GM12878 (cell line): ENCODE data around the gene MAP4. TPM values are rescaled to one million over a fixed set of nuclear protein-coding genes. Genes with fewer than 3 reads are reported as not detected.

ENCODE experiments used
- ATAC-seq: fragments of 200-7000 bp; cut with Tn5 transposase; 3 replicates; pipeline ENCODE4 v1.9.1; 2020; ENCODE audit warnings: mild to moderate bottlenecking, moderate library complexity
- BruUV-seq: library from RNA; stranded (reverse); fragments of 400-500 nt; replicated peaks from 2 replicates; lab custom pipeline; 2021; lab: Mats Ljungman, UMichigan
- CTCF ChIA-PET: fragments of 300-600 bp; sonication (Branson Sonifier 250); formaldehyde crosslinking; extraction: SDS; loops from one replicate; lab custom pipeline; 2021; ENCODE audit warnings: inconsistent platforms; lab: Yijun Ruan, JAX
- POLR2A ChIA-PET: fragments of 350-600 bp; formaldehyde crosslinking; extraction: SDS; loops from one replicate; lab custom pipeline; 2021; ENCODE audit warnings: inconsistent platforms; lab: Charles Lee
- RAD21 ChIA-PET: fragments of 300-600 bp; sonication (Branson Sonifier 250); formaldehyde crosslinking; loops from one replicate; lab custom pipeline; 2023; ENCODE audit warnings: antibody characterized with exemption; ENCODE audit not compliant: unreplicated experiment; lab: Charles Lee
- SMC1A ChIA-PET: fragments of 300-600 bp; sonication (Branson Sonifier 250); formaldehyde crosslinking; loops from one replicate; lab custom pipeline; 2023; ENCODE audit not compliant: unreplicated experiment, uncharacterized antibody; lab: Charles Lee
- DNase-seq: peaks from one replicate; pipeline ENCODE4 v3.0.0-alpha.2; 2011; ENCODE audit warnings: low read depth, low spot score
- FAIRE-seq: peaks from 3 replicates; lab custom pipeline; 2011; peaks lifted over from hg19 to GRCh38; lab: Jason Lieb, UNC
- H2AFZ ChIP-seq: 2 replicates; pipeline ENCODE4 v1.6.0; 2011; ENCODE audit warnings: low read depth, low read length, control low read depth; ENCODE audit not compliant: control insufficient read depth
- H3K27ac ChIP-seq: 2 replicates; pipeline ENCODE4 v1.5.1; 2011; ENCODE audit warnings: control low read depth; ENCODE audit not compliant: control insufficient read depth, insufficient read depth
- H3K27me3 ChIP-seq, 2 experiments: replicated peaks in 1 of 2; 2 replicates each; pipeline versions ENCODE4 v1.6.0 to v1.6.1; 2011; ENCODE audit warnings: low read length in 1 of 2; ENCODE audit not compliant: control insufficient read depth in 2 of 2, insufficient read depth in 2 of 2
- H3K36me3 ChIP-seq, 2 experiments: 2 replicates each; pipeline ENCODE4 v1.5.1; 2011; ENCODE audit warnings: low read length in 1 of 2; ENCODE audit not compliant: control insufficient read depth in 2 of 2, insufficient read depth in 2 of 2
- H3K4me1 ChIP-seq: 2 replicates; pipeline ENCODE4 v1.6.1; 2011; ENCODE audit warnings: mild to moderate bottlenecking, low read length, moderate library complexity, mixed read lengths; ENCODE audit not compliant: control insufficient read depth, insufficient read depth
- H3K4me2 ChIP-seq: 2 replicates; pipeline ENCODE4 v1.6.0; 2011; ENCODE audit warnings: control low read depth; ENCODE audit not compliant: control insufficient read depth, insufficient read depth
- H3K4me3 ChIP-seq: fragments of 200-600 bp; sonication (generic); 2 replicates; pipeline ENCODE4 v1.5.1; 2016
- H3K79me2 ChIP-seq: 2 replicates; pipeline ENCODE4 v1.6.0; 2011; ENCODE audit warnings: low read length; ENCODE audit not compliant: control insufficient read depth, insufficient read depth
- H3K9ac ChIP-seq: 2 replicates; pipeline ENCODE4 v1.8.0; 2011; ENCODE audit warnings: low read length, control low read depth, mixed read lengths; ENCODE audit not compliant: control insufficient read depth, insufficient read depth
- H3K9me3 ChIP-seq: replicated peaks from 3 replicates; pipeline ENCODE4 v1.5.1; 2011; ENCODE audit warnings: mild to moderate bottlenecking, low read length; ENCODE audit not compliant: control insufficient read depth, insufficient read depth
- H4K20me1 ChIP-seq: 2 replicates; pipeline ENCODE4 v1.6.0; 2011; ENCODE audit not compliant: control insufficient read depth, insufficient read depth
- ASH2L ChIP-seq: fragments of 300-600, 200-600 bp; sonication (generic); IDR thresholded peaks from 2 replicates; pipeline ENCODE4 v1.6.1; 2017; ENCODE audit warnings: low read depth, mild to moderate bottlenecking, borderline replicate concordance
- CBFB ChIP-seq: IDR thresholded peaks from 2 replicates; pipeline ENCODE4 v1.6.1; 2016; ENCODE audit warnings: antibody characterized with exemption, low read depth
- CREM ChIP-seq: IDR thresholded peaks from 2 replicates; pipeline ENCODE4 v1.6.1; 2014; ENCODE audit warnings: antibody characterized with exemption, low read depth
- GABPA ChIP-seq: IDR thresholded peaks from 2 replicates; pipeline ENCODE4 v1.6.1; 2014; ENCODE audit warnings: antibody characterized with exemption, low read depth, mild to moderate bottlenecking, inconsistent platforms
- RCOR1 ChIP-seq: conservative IDR thresholded peaks from 2 replicates; pipeline ENCODE4 v1.6.1; 2012; ENCODE audit warnings: low read depth, low read length, improper control_type of control experiment
- SMC3 ChIP-seq: IDR thresholded peaks from 2 replicates; pipeline ENCODE4 v1.6.1; 2011; ENCODE audit warnings: low read length, improper control_type of control experiment, borderline replicate concordance
- USF1 ChIP-seq: IDR thresholded peaks from 2 replicates; pipeline ENCODE4 v1.6.1; 2011; ENCODE audit warnings: borderline replicate concordance, low read depth, mild to moderate bottlenecking, moderate library complexity, mixed read lengths, low read length; ENCODE audit not compliant: insufficient read depth; ENCODE audit errors: extremely low read length
- WGBS: methylation state at CpG from one replicate; pipeline ENCODE4 v1.1.6; 2016; ENCODE audit warnings: low lambda C conversion rate; ENCODE audit not compliant: insufficient replicate concordance, insufficient coverage; ENCODE audit errors: missing lambda C conversion rate; 5-methylcytosine and 5-hydroxymethylcytosine counted together
- in situ Hi-C: fragments of 300-500 bp; cut with MboI; formaldehyde crosslinking; loops from 9 replicates; pipeline ENCODE4 v1.14.3; 2018; ENCODE audit warnings: mixed read lengths
- intact Hi-C: fragments of 100-400 bp; cut with micrococcal nuclease; formaldehyde crosslinking; loops from one replicate; pipeline ENCODE4 v1.14.2; 2022; ENCODE audit not compliant: unreplicated experiment
- polyA plus RNA-seq, 11 experiments: library from polyadenylated mRNA; depleted of rRNA in 4 of 11; unstranded in 6 of 11; stranded (reverse) in 5 of 11; fragments of >200 nt; fragmentation: Nextera tagmentation in 4 of 11; fragmentation: Illumina TruSeq in 1 of 11; extraction: Ambion mirVana in 4 of 11; extraction: Trizol in 1 of 11; gene quantifications; 1 replicate in 1 of 11; 2 replicates in 10 of 11; pipeline versions ENCODE4 v1.2.1 to v1.2.3, GENCODE V29; 2011 to 2016; ENCODE audit warnings: inconsistent platforms in 2 of 11, missing spikeins in 2 of 11, low read depth in 1 of 11
- total RNA-seq, 4 experiments: library from RNA; depleted of rRNA in 3 of 4; stranded (reverse); fragments of >200 nt in 3 of 4; fragmentation: Illumina TruSeq in 1 of 4; extraction: Trizol in 1 of 4; gene quantifications; 2 replicates each; pipeline versions ENCODE4 v1.2.1 to v1.2.3, GENCODE V29; 2013 to 2021

MAP4 gene
- total and polyA plus RNA-seq, 10 of the 15 experiments (the other 5 are each of a cell fraction or from before 2014, with no cell fraction given): 22.2 to 145 (median 47.2) TPM

- TF ChIP-seq USF1: no peak
Measured at GRCh38 chr3:47985381-47985780, 30.8 kb downstream of the MAP4 start (continued).

- Histone ChIP-seq H3K27me3 (no peaks in the 10 kb centered on the region), H3K4me2 (no peak overlapping the region), H3K27ac (no peak overlapping the region), H3K36me3 (0 out of 4 replicates have a peak, but pooled peaks cover 0 to 2% of the 10 kb centered on the region in 2 experiments), H3K4me3 (no peak overlapping the region), H3K9ac (no peak overlapping the region), H3K9me3 (no peaks in the 10 kb centered on the region), H3K4me1 (no peaks in the 10 kb centered on the region), H4K20me1 (no peaks in the 10 kb centered on the region), H3K79me2 (no peaks in the 10 kb centered on the region; the same call in none of the 2 replicates), H2AFZ (no peak overlapping the region)
- ChIA-PET SMC1A (interaction anchor here (0.8 kb wide), 1 partner anchor 11 kb away, joined by 3 read pairs; no protein-coding TSS in a partner anchor), RAD21 (no interaction called here), CTCF (interaction anchor here (1.2 kb wide), 1 partner anchor 168 kb away, joined by 3 read pairs; no protein-coding TSS in a partner anchor), POLR2A (no interaction called here)
- in situ Hi-C loops: no loop called here
- 98% methylated on average over 3 of the region's 3 CpGs for WGBS
- BruUV-seq: no TSS peak
- intact Hi-C loops: no loop called here
- DNase-seq: no peak
- FAIRE-seq: no peak
- ATAC-seq: no peak
- no peak for TF ChIP-seq SMC3
- no peak for TF ChIP-seq RCOR1
- no peak for TF ChIP-seq CBFB
- TF ChIP-seq GABPA: no peak
- TF ChIP-seq CREM: no peak
- no peak for TF ChIP-seq ASH2L
Measured at GRCh38 chr3:47984075-47984728, 32.0 kb downstream of the MAP4 start.
